Activated naive CD8-positive, alpha-beta T cell (primary cell): ENCODE results near the gene GSTA3.

Source experiments
- H3K27ac Mint-ChIP-seq: one replicate; pipeline ENCODE4 v1.8.0; 2021; ENCODE audit warnings: mixed read lengths
- H3K27me3 Mint-ChIP-seq: one replicate; pipeline ENCODE4 v1.8.0; 2021; ENCODE audit warnings: mixed read lengths
- H3K36me3 Mint-ChIP-seq: one replicate; pipeline ENCODE4 v1.8.0; 2021; ENCODE audit warnings: mixed read lengths
- H3K4me1 Mint-ChIP-seq: one replicate; pipeline ENCODE4 v1.8.0; 2021; ENCODE audit warnings: low read depth, mixed read lengths
- H3K4me3 Mint-ChIP-seq: one replicate; pipeline ENCODE4 v1.8.0; 2021; ENCODE audit warnings: mild to moderate bottlenecking, mixed read lengths
- H3K9me3 Mint-ChIP-seq: one replicate; pipeline ENCODE4 v1.8.0; 2021; ENCODE audit warnings: low read depth, mixed read lengths

Gene GSTA3

GRCh38 chr6:52849137-52849536, 60.4 kb downstream of the GSTA3 start:
- Mint-ChIP-seq H3K27ac (no peak overlapping the region), H3K4me3 (no peak overlapping the region), H3K27me3 (peaks cover 19% of the 10 kb centered on the region), H3K36me3 (peaks cover 3% of the 10 kb centered on the region), H3K4me1 (no peaks in the 10 kb centered on the region), H3K9me3 (peaks cover 4% of the 10 kb centered on the region)
